Measurements from ENCODE around the gene ADSL.

Gene ADSL

GRCh38 chr22:40420341-40421081, 74.2 kb downstream of the ADSL start:
- DNase-seq = no peak

GRCh38 chr22:40421082-40421350, 74.7 kb downstream of the ADSL start:
- no peak for DNase-seq

GRCh38 chr22:40421941-40422340, 75.6 kb downstream of the ADSL start:
- no peak for DNase-seq

DNA sequence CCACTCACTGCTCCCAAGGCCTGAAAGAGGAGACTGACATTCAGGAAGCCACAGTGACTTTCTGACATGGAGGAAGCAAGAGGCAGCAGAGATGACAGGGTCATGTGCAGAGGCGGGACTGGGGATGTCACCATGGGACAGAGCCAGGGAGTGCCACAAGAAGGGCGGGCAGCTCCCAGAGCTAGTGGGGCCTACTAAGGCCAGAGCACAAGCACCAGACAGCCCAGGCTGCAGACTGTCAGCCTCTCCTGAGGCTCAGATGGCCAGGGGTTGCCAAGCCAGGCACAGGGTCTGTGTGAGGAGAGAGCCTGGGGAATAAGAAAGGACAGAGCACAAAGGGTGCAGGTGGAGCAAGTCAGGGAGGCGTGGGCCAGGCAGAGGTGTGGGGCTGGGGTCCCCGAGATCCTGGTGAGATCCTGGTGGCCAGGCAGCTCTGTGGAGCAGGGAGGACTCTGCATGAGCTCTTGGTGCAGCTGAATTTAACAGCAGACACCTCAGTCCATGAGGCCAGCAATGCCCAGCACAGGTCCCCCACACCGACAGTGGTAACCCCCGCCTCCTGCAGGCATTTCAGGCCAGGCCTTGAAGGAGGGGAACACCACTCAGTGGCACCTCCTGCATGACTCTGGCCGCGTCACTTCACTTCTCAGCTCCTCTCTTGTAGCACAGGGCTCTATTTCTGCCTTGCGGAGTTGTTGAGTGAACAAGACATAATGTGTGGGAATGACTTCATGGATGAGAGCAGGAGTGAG, 76.4 kb downstream of the ADSL start:
- no peak for DNase-seq

DNA sequence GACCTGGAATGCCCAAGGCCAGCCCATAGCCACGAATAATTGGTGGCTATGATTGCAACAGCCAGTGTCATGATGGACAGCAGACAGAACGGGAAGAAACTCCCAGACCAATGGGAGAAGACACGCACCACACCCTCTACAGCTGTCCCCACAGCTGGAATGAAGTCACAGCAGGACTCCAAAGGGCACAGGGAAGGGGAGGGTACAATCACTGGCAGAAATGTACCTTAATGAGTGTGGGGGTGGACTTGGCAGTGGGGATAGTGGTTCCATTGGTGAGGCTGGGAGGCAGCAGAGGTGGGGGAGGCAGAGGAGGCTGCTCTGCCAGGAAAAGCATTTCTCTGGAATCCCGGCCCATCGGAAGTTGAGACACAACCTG, 77.0 kb downstream of the ADSL start:
- no peak for DNase-seq

- DNase-seq = no peak
These were observed 77.8 kb downstream of the ADSL start for GRCh38 chr22:40423882-40424640.

DNA sequence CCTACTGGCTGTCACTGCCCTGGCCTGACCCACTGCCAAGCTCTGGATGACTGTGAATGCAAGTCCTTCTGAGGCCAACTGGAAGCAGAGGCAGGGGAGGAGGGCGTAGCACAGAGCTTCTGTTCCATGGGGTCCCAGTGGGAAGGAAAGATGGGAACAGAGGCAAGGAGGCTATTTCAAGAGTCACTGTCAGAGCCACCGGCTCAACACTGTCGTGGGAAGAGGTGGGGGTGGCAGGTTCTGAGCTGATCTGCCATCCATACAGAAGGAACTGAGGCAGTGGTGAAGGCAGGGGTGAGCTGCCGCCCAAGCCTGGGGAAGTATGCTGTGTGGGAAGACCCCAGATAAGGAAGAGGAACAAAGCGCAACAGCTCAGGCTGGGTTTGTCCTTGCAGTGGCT, 78.8 kb downstream of the ADSL start:
- no peak for DNase-seq

GRCh38 chr22:40426594-40427333, 80.5 kb downstream of the ADSL start:
- DNase-seq = no peak

DNA sequence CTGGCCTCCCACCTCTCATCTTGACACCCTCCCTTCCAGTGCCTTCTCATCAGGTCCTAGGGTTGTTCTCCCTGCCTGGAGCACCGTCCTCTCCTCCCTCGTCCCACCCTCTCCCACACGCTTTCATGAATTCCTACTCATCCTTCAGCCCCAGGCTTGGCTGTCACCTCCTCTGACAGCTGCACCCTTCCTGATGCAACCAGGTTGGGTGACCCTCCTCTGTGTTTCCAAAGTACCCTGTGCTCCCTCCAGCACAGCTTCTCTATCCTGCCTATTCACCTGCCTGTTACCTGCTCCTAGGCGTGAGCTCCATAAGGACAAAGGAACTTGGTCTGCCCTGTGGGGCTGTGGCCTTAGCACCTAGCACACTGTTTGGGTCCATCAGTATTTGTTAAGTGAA, 82.5 kb downstream of the ADSL start:
- no peak for DNase-seq

- no peak for DNase-seq
These were observed 83.2 kb downstream of the ADSL start for GRCh38 chr22:40429481-40429880.

DNA sequence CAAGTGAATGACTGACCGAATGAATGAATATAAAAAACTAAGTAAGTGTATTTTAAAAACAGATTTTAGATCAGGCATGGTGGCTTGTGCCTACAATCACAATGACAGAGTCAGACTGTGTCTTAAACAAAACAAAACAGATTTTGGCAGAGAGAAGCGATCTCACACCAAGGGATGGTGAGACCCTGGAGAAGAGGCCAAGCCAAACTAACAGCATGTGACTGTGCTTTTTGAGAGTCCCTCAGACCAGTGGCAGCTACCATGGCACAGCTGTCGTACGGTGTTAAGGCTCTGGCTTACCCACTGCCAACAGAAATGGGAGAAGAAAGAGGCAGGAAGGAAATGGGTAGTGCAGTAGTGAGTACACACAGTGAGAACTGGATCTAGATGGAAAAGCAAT, 84.7 kb downstream of the ADSL start:
- no peak for DNase-seq

DNA sequence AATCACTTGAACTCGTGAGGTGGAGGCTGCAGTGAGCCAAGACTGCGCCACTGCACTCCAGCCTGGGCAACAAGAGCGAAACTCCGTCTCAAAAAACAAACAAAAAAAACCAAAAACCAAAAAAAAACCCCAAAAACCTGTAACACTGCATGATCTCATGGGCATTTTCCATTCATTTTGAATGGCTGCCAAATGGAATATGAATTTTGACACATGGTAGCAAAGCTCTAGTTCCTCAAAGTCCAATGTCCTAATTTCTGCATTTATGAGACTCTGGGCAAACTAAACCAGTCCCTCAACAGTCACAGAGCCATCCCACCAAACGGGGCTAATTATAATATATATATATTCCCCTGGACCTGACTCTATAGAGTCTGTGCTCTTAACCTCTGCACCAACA, 85.9 kb downstream of the ADSL start:
- DNase-seq = no peak

DNA sequence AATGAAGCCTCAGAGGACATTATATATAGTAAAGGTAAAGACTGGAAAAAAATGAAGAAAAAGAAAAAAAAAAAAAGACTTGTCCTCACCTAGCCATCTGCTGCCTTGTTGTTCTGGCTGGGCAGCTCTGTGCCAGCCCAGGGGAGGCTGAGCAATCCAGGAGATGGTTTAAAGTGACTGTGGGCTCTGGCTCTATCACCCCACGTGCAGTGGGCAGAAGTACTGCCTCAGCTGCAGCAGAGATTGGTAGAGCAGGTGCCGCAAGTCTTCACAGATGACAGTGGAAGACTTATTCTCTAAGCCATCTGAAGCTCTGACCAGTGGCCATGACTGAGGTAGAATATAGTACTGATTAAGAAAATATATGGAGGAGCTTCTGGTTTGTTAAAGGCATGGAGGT, 86.3 kb downstream of the ADSL start:
- DNase-seq = no peak

GRCh38 chr22:40433416-40434090, 87.3 kb downstream of the ADSL start:
- no peak for DNase-seq

DNA sequence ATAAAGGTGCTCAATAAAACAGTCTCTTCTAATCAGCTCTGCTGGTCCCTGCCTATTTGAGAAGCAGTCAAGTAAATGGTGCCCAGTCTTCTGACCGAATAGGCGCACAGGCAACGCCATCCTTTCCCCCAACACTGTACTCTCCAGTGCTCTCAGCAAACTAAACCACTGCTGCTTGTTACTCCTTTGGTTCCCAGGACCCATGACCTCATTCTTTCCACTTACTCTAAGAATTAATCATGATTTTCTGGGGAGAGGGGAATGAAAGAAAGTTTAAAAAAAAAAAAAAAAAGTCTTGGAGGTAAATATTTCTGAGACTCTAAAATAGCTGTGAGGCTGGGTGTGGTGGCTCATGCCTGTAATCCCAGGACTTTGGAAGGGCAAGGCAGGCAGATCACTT, 87.8 kb downstream of the ADSL start:
- DNase-seq = no peak

DNA sequence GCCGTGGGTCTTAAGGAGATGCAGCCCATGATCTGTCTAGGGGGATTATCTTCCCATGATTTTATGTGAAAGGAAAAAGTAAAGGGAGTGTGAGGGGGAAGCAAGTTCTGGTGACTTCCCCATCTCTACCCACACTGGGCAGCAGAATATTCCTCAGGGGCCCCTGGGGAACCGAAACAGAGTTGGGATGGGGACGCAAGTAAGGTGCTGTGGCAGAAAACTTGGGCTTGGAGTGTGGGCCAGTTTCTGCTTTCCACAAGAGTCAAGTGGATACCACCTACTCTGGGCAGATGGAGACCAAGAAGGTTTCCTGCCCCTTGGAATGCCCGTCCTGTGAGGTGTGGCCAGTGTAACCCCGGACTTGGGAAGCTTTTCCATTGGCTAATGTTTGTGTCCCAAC, 88.4 kb downstream of the ADSL start:
- DNase-seq = no peak

- DNase-seq = no peak
These were observed 90.5 kb downstream of the ADSL start for GRCh38 chr22:40436505-40437431.

All from islet precursor cell (in vitro differentiated cells).